GM18519 (cell line): ENCODE results near the gene ANXA2.
"Not testable (repeated sequence)": the region's sequence is repeated elsewhere in the genome, so short reads cannot be mapped to it uniquely, and the experiment has no call there.

ENCODE experiments used
- ATAC-seq: cut with Tn5 transposase; IDR thresholded peaks from one replicate; pipeline ENCODE4 v1.9.1; 2021; ENCODE audit warnings: mild to moderate bottlenecking, moderate library complexity; ENCODE audit not compliant: unreplicated experiment, low FRiP score

The ANXA2 gene

DNA sequence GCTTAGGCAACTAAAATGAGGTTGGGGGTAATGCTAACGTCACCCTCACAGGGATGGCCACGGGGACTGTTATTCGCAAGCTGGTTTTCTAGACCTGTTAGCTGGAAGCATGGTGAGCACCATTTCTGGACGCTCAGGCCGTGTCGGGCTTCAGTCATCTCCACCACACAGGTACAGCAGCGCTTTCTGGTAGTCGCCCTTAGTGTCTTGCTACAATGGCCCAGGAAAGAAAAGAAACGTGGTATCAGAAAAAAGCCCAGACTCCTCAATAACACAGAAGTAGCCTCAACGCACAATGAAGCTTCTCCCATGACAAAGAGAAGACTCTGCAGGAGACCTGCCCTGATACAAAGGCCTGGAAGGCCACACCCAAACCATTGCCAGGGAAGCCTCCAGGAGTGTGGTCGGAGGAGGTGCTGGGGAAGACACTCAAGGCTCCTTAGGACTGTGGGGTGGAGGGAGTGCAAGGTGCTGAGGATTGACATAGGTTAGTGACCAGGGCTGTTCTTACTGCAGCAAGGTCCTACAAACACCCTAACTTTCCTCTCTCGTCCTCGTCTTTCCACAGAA is 50.2 kb downstream of the ANXA2 start:
- ATAC-seq, result no peak

DNA sequence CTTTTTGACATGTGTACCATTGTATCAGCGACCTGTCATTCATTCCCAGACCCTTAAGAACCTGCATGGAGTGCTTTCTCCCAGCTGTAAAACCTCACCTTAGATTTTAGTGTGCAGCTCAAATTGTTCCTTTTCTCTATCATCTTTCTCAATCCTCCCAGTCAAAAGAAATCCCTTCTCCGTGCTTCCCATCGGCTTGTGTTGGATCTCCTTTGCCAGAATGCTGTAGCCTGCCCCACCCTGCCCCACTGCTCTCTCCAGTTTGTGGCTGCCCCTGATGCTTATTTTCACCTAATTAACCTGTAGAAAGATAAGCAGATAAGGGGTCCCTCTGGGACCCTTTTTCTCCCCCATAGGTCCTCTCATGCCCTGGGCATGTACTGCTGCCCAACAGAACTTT is 51.1 kb downstream of the ANXA2 start:
- ATAC-seq, result no peak

- no peak for ATAC-seq
Measured at GRCh38 chr15:60346077-60346476, 51.7 kb downstream of the ANXA2 start.

GRCh38 chr15:60345598-60345997 is 52.2 kb downstream of the ANXA2 start:
- no peak for ATAC-seq

- ATAC-seq, result no peak
Measured at GRCh38 chr15:60344987-60345386, 52.8 kb downstream of the ANXA2 start.

GRCh38 chr15:60344461-60344860 is 53.3 kb downstream of the ANXA2 start:
- ATAC-seq, result no peak

GRCh38 chr15:60343221-60343970 is 54.4 kb downstream of the ANXA2 start:
- ATAC-seq, result no peak

- no peak for ATAC-seq
Measured at GRCh38 chr15:60340207-60340921, 57.4 kb downstream of the ANXA2 start.

- ATAC-seq, result no peak
Measured at GRCh38 chr15:60339236-60339635, 58.5 kb downstream of the ANXA2 start.

- ATAC-seq, result no peak
Measured at GRCh38 chr15:60338810-60339209, 59.0 kb downstream of the ANXA2 start.

GRCh38 chr15:60337076-60337475 is 60.7 kb downstream of the ANXA2 start:
- ATAC-seq, result no peak

GRCh38 chr15:60335296-60335695 is 62.5 kb downstream of the ANXA2 start:
- ATAC-seq, result not testable (repeated sequence)

- no peak for ATAC-seq
Measured at GRCh38 chr15:60328852-60329443, 68.8 kb downstream of the ANXA2 start.

DNA sequence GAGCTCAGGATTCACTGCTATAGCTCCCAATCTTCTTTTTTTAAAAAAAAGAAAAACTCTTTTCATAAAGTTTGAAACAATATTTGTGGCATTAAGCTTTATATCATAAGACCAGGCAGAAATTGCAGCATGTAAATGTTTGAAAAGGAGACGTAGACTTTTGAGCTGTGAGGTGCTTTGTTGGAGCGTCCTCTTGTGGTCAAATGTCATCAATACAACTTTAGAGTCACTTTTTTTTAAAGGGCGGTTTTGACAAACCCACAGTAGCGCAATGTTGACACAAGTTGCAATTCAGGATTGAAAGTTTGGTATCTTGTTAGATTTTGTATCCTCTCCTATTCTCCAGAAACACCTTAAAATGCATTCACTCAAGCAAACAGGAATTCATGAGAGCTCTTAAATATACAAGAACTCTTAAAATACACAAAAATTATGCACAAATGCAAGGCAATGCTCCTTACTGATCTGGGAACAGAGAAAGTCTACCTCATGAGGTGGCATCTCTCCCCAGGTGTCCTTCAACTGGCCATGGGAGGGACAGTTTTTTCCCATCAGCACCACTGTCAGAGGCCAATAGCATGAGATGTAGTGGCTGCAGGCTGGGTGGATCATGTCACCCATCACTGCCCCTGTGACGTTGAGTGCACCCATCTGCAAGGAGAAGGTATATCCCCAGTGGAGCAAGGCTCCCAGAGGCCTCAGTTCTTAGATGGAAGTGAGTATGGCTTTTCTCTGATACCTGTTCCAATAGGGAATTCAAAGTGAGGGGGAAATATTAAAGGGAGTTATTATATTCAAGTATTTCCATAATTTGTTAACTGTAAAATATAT is 70.7 kb downstream of the ANXA2 start:
- ATAC-seq, result no peak

- no peak for ATAC-seq
Measured at GRCh38 chr15:60326343-60326742, 71.4 kb downstream of the ANXA2 start.

DNA sequence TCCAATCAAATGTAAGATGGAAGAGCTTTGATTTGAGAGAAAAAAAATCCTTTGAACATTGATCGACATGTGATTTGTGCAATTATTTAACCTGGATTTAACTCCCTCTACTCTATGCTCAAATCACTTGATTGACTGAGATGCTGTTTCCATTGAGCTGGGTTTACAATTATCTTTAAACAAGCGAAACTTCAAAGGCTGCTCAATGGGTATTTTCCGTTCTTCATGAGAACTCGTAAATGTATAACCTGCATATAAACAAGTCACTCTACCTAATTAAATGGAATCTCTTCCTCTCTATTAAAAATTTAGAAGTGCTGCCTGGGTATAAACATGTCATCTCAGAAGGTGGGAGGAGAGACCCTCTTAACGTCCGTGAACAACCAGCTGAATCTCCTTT is 71.9 kb downstream of the ANXA2 start:
- ATAC-seq, result no peak

GRCh38 chr15:60324706-60325438 is 72.9 kb downstream of the ANXA2 start:
- ATAC-seq, result no peak

DNA sequence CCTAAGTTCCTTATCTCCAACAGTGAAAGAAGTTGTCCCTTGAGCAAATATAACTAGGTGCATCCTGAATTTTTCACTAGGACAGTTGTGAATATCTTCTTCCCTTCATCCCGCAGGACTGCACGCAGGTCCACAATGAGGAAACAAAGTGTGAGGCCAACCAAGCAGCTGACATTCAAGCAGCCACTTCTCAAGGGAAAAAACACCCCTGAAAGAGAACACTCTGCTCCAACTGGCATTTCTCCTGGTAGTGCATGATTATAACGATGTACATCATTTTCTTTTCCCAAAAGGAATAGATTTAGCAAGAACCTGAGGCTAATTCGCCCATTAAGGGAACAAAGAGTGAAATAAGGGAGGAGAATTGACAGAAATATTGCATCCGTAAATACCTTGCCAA is 74.5 kb downstream of the ANXA2 start:
- ATAC-seq, result no peak

DNA sequence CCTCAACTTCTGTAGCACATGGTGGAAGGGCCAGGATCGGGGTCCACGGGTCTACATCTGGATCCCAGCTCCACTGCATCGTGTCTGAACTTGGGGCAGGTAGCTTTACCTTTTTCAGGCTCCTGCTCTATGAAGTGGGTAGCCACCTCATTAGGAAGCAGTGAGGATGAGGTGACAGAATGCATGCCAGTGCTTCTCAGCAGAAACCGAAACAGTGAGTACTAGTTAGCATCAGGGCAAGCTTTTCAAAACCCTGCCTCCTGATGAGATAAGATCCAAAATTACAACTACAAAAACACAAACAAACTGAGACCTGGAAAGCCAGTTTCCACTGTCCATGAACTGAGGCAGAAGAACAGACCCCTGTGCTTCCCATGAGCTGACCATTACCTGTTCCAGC is 77.4 kb downstream of the ANXA2 start:
- no peak for ATAC-seq
